Measurements from ENCODE around the gene MIX23.

DNA sequence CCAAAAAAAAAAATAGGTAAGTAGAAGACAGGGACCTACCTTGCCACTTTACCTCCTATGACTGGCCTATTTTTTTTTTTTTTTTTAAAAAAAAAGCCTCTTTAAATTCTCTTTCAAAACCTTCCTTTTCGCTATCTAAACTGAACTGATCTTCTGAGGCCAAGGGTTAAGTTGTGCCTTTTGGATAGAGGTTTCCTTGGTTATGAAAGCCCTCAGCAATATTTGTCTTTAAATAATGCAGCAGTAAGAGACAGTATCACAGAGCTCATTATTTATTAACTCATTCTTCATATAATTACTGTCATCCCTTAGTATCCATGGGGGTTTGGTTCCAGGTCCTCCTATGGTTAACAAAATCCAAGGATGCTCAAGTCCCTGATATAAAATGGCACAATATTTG lies 9.0 kb downstream of the MIX23 start:
- no peak for TF ChIP-seq ZNF114 (tag by site-specific recombination; IDR thresholded peaks at IDR 0.05)
- TF ChIP-seq ZNF629 (tag by site-specific recombination; IDR thresholded peaks at IDR 0.05): no peak
- no peak for TF ChIP-seq KLF1 (tag by site-specific recombination; IDR thresholded peaks at IDR 0.05)
- no peak for TF ChIP-seq ZFP41 (tag by site-specific recombination; IDR thresholded peaks at IDR 0.05; ENCODE audit: borderline replicate concordance)
- TF ChIP-seq ZBTB8A (tag by site-specific recombination; IDR thresholded peaks at IDR 0.05): no peak
- TF ChIP-seq CTCF (tag by site-specific recombination; IDR thresholded peaks at IDR 0.05): no peak
